HepG2 (cell line): Measurements from ENCODE around the gene MYBPC3. TPM values are rescaled to one million over a fixed set of nuclear protein-coding genes. Genes with fewer than 3 reads are reported as not detected.

Experiments
- ARID5B ChIP-seq: IDR thresholded peaks from 2 replicates; pipeline ENCODE4 v1.4.0; 2020; ENCODE audit warnings: mild to moderate bottlenecking, missing genetic modification reagents
- ATF2 ChIP-seq: sonication (generic); formaldehyde crosslinking; IDR thresholded peaks from 2 replicates; pipeline ENCODE4 v1.4.0; 2020; ENCODE audit warnings: missing genetic modification reagents
- GATAD1 ChIP-seq: IDR thresholded peaks from 2 replicates; pipeline ENCODE4 v1.6.1; 2016; ENCODE audit warnings: missing genetic modification reagents, missing compliant biosample characterization
- NFAT5 ChIP-seq: sonication (generic); formaldehyde crosslinking; IDR thresholded peaks from 2 replicates; pipeline ENCODE4 v1.4.0; 2020; ENCODE audit warnings: missing genetic modification reagents
- polyA plus RNA-seq, 8 experiments: library from polyadenylated mRNA; depleted of rRNA in 3 of 8; stranded (reverse) in 7 of 8; unstranded in 1 of 8; fragments of >200 nt; fragmentation: Illumina TruSeq in 4 of 8; extraction: Trizol in 4 of 8; gene quantifications; 2 replicates each; pipeline versions ENCODE4 v1.2.1 to v1.2.3, GENCODE V29; 2011 to 2016; ENCODE audit warnings: low read depth in 4 of 8, missing spikeins in 1 of 8, mixed read lengths in 1 of 8; ENCODE audit not compliant: insufficient read depth in 1 of 8
- total RNA-seq, 5 experiments: library from RNA; depleted of rRNA; stranded (reverse); fragments of >200 nt; fragmentation: Illumina TruSeq; extraction: Trizol; gene quantifications; 2 replicates each; pipeline ENCODE4 v1.2.3, GENCODE V29; 2016; ENCODE audit warnings: low read depth in 1 of 5

Gene MYBPC3
- total and polyA plus RNA-seq, 2 of the 13 experiments (the other 11 are each of a cell fraction or from before 2014, with no cell fraction given): not detected

- TF ChIP-seq NFAT5 (CRISPR knock-in tag) (no peak), ATF2 (CRISPR knock-in tag) (no peak), GATAD1 (CRISPR knock-in tag) (no peak), ARID5B (CRISPR knock-in tag) (no peak)
- TF ChIP-seq, all 625 proteins: peak for 0
These were observed 64.4 kb downstream of the MYBPC3 start (continued) for GRCh38 chr11:47288066-47288465.
